NOMO-1 (cell line): Measurements from ENCODE around the gene ANKRD22.
"Not testable (repeated sequence)": the region's sequence is repeated elsewhere in the genome, so short reads cannot be mapped to it uniquely, and the experiment has no call there.

Experiments
- DNase-seq, 2 experiments: peaks; one replicate each; lab custom pipeline; 2025; ENCODE audit not compliant: unreplicated experiment in 2 of 2; lab: John Stamatoyannopoulos, UW

The ANKRD22 gene

DNA sequence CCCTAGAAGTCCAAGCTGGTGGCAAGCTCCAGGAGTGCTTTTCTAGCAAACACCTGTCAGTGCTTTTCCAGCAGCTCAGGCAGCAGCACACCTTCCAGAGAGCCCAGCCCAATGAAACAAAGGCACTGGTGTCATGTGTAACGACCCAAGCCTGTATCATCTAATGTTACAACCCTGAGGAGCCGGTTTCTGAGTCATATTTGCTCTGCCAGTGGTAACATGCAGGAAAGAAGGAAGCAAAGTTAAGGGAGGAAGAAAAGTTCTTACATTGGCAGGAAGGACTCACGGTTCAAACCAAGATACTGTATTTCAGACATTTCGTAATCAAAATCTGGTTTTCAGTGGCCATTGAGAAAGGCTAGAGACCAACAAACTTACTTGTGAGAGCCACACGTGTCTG is at the start of gene ANKRD22:
TSS of gene ANKRD22 (minus strand) at position 139 of the 400 bp plus-strand sequence. CDS start 237 bp downstream, outside the sequence.
- DNase-seq: peak; percentile 82 to 94

DNA sequence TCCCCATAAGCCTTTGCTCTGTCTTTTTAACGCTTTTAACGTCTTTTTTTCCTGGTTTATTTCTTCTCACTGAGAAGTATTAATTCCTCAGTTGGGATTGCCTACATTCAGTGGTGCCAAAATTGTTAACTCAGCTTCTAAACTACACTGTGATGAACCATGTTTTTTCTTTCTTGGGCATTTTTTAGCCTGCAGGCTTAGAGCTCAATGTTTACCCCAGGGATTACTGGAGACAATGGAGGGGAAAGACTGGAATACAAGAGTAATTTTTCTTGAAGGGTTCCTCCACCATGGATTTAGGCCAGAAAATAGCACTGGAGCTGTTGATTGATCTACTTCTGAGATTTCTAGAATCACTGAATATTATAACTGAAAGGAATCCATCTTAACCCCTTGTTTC is 48.2 kb upstream of the ANKRD22 start:
- no peak for DNase-seq

DNA sequence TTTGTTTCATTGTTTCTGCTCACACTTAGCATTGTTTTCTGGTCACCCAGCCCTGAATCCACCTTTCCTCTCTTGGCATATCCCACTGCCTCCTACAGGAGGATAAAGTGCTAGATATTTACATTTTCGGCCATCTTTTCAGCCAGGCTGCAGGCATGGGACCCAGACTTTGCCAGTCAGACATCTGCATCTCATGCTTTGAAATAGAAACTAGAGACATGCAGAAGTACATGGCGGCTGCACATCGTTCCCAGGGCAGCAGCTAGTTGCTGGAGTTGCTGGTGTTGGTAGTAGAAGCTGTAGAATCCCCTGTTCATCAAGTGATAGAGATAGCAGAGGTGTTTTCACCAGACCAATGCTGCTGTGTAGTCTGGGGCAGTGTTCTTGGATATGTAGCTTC is 47.1 kb upstream of the ANKRD22 start:
- DNase-seq: no peak

DNA sequence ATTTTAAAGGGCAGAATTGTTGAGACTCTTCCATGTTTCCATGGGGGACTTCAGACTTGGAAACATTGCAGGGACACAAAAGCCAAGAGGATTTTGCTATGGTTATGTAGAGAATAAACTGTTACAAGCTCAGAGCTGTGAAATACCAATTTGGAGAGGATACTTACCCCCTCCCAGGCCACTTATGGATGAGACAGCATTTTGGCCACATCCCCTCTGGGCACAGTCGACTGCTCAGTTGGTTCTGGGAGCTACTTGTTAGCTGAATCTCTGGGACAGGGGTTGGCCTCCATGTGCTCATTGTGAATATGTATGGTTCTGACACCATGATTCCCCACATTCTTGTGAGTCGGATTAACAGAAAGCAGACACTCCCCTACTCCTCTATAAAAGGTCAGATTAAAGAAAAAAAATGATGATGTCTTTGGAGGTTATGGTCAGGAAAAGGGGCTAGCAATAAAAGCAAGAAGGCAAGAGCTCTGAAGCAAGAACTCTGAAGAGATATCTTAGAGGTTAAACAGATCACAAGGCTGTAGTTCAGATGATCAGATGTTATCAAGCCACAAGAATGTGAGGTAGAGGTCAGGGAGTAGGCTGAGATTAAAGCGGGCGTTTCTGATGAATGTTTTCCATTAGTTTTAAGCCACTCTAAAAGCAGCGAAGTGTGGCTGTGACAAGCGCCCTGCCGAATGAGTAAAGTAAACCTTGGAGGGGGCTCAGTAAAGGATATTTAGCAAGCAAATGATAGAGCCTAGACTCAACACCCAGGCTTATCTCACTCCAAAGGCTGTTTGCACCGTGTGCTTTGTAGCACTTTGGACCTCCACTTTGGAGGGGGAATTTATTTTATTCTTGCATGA is 45.6 kb upstream of the ANKRD22 start:
- DNase-seq: no peak

DNA sequence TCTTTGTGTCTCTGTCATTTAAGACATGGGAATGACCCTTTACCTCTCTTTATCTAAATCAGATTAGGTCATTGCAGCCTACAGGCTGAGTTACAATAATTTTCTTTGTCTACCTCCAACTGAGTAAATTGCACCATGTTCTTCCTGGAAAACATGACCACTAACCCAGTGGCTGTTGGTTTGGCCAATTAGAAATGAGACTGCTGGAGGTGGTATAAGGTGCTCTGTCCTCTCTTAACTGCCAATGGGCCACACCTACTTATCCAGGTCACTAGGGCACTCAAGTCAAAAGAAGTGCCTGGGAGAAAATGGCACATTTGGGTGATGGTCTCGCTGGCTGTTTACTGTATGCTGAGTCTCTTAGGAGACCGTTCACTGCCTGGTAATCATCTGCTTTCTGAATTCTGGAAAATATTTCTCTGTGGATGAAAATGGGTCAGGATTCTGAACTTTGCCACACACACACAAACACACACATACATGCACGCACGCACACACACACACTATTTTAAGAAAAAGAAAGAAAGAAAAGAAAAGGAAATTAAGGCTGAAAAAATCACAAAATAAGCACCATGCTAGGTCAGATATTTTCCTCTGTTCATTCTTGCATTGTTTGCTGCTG is 44.8 kb upstream of the ANKRD22 start:
- DNase-seq: no peak

DNA sequence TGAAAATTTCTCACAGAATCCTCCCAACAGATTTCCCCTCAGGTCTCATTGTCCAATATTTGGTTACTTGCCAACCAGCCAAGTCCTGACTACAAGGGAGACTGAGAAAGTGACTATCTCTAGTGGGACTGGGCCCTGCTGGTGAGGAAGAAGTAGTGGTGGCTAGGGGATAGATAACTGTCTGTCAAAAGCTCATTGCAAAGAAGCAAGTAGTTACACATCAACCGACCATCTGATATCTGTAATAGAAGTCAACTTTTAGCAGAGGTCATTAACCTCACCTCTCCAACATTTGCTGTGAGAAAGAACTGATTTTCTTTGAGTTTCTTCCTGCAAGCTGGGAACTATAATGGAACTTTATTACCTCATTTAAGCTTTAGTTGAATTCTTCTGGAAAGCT is 43.6 kb upstream of the ANKRD22 start:
- DNase-seq: no peak

DNA sequence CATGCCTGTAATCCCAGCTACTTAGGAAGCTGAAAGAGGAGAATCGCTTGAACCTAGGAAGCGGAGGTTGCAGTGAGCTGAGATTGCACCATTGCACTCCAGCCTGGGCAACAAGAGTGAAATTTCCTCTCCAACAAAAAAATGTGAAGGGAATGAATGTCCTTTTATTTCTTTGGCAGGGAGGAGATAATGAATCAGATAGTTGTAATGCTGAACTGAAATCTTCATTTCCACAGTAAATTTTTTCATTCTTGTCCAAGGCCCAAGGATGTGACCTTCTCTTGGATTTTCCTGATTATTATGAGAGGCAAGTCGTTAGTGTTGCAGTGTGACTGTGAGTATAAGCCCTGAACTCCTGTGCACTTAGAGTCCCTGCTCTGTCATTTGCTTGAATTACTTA is 42.0 kb upstream of the ANKRD22 start:
- no peak for DNase-seq

DNA sequence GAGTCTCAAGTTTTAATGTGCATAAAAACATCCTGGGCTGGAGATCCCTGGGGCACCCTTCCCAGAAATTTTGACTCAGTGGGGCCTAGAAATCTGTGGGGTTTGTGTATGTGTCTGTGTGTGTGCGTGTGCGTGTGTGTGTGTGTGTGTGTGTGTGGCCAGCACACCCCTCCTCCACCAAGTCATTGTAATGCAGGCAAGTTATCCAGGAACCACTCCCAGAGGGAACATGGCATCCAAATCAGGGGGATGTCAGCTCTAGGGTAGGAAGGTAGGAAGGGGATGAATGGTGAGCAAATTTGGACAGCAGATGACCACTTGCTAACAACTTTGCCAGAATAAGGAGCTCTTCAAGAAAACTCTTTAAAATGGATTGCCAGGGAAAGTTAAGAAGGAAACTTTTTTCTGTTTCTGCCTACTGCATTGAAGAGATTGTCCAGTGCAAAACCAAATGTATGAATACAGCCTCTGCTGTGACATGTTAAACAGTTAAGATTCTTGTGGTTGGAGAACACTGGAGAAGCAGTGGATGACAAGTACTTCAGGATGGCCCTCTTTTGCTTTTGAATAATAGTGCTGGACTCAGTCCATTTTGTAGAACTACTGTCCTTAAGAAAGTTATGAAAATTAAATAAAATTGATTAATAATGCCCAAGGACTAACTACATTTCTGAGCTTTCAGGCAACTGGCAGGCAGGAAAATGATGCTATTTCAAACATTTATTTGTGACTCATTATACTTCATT is 40.8 kb upstream of the ANKRD22 start:
- no peak for DNase-seq

DNA sequence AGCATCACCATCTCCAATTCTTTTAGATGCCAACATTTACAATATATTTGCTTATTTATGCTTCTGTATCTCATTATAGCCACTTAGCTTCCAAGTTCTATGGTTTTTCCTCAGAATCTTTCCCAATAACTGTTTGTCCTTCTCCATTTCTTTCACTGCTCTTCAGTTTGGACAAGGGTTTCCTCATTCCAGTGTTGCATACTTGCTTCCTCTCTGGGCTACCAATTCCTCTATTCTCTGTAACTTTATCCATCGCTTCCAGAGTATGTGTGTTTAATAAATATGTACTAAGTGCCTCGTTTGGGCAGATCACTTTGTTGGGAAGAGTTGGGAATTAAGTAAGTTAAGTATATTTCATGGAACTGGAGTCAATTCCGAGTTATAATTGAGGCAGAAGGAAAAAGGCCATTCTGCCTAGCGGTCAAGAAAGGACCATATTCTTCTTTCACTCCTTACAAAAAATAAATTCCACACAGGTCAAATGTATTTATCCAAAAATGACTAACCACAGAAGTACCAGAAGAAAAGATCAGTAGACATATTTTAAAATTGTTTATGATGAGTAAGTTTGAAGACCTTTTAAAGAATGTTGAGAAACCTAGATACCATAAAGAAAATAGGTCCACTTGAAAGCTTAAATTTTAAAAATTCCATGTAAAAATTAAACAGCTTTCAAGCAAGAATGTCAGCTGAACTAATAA is 39.2 kb upstream of the ANKRD22 start:
- no peak for DNase-seq

DNA sequence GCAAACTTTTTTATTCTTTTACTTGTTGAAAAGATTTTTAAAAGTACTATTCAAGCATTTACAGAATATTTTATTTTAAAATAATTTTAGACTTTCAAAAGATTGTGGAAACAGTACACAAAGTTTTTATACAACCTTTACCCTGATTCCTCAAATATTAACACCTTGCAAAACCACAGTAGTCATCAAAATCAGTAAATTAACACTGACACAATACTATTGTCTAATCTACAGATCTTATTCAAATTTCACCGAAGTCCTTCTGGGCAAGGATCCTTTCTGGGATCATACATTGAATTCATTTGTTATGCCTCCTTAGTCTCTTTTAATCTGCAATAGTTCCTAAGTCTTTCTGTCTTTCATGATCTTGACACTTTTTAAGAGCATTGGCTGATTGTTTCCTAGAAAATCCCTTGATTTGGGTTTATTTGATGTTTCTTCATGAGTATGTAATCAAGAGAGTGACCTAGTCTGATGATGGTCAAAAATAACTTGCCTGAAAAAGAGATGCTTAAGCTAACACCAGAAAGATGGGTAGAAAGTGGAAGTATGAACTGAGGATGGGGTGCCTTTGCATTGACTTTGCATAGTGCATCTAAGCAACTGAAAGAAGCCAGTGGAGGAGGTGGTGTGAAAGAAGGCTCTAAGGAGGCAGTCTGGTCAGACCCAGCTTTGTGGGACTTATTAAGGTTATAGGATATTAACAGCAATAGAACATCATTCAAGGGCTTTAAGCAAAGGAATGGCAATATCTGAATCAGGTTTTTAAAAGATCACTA is 38.1 kb upstream of the ANKRD22 start:
- DNase-seq: no peak

DNA sequence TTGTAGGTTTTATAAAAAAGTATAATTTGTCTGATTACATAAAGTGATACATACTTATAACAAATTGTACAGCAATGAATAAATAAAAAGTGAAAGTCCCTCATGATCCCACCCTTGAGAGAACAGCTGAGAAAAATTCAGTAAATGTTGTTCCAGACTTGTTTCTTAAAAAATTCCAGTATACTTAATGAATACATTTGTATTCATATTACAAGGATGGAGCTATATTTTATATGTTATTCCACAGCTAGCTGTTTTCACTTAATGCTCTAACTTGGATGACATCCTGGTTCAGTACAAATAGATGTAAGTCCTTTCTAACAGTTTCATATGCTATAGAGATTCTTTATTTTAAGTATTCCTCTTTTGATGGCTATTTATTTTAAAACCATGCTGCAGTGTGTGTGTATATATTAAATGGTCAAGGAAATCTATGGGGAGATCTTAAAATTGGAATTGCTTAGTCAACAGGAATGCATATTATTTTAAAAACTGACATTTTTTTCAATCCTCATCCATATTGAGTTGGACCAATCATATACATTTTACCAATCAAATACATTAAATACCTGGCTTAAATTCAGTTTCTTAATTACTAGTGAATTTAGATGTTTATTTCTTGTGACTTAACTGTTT is 37.3 kb upstream of the ANKRD22 start:
- no peak for DNase-seq

DNA sequence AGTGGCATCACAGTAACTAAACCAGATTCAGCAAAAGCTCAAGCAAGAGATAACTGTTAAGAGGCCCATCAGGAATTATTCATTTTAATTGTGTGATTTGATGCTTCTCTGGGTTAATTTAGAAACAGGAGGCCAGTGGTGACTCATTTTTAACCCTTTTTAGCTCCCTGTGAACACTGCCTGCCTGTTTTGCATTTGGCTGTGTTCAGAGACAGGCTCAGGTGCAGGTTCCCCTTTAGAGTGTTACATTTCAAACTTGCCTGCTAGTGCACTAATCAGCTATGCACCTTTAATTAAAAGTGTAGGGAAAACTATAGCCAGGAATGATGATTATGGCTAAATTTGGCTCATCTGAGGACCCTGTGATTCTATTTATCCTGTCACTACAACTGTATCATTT is 34.9 kb upstream of the ANKRD22 start:
- DNase-seq: no peak

DNA sequence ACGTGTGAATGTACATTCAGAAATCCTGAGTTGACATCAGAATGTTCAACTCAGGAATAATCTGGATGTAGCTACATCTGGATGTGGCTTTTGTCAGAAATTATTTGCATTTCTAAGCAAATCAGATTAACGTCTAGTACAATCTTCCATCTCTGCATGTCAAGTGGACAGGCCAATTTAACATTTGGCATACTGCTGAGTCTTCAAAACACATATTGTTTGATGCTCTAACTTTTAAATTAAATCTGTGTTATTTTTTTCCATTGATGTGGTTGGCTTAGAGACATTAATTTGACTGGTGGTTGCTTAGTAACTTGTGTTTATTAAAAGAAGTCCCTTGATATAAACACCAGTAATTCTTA is 31.8 kb upstream of the ANKRD22 start:
- no peak for DNase-seq

DNA sequence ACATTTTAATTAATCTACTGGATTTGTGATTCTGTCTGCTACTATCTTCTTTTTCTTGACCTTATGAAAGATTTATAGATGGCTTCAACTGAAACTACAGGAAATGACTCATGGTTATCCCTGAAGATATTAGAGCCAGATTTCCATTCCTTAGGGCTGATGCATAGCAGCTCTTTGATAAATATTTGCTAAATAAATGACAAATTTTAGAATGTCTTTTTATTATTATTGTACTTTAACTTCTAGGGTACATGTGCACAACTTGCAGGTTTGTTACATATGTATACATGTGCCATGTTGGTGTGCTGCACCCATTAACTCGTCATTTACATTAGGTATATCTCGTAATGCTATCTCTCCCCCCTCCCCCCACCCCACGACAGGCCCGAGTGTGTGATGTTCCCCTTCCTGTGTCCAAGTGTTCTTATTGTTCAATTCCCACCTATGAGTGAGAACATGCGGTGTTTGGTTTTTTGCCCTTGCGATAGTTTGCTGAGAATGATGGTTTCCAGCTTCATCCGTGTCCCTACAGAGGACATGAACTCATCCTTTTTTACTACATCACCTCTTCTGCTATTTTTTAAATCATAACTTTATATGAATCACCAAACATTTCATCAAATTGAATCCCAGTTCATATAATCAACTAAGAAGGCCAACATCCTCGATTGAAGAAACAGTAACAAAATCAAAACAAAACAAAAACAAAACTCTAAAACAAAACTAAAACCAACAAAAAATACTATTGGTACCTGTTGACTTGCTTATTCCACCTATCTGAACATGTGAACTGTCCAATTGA is 31.2 kb upstream of the ANKRD22 start:
- not testable (repeated sequence) for DNase-seq

DNA sequence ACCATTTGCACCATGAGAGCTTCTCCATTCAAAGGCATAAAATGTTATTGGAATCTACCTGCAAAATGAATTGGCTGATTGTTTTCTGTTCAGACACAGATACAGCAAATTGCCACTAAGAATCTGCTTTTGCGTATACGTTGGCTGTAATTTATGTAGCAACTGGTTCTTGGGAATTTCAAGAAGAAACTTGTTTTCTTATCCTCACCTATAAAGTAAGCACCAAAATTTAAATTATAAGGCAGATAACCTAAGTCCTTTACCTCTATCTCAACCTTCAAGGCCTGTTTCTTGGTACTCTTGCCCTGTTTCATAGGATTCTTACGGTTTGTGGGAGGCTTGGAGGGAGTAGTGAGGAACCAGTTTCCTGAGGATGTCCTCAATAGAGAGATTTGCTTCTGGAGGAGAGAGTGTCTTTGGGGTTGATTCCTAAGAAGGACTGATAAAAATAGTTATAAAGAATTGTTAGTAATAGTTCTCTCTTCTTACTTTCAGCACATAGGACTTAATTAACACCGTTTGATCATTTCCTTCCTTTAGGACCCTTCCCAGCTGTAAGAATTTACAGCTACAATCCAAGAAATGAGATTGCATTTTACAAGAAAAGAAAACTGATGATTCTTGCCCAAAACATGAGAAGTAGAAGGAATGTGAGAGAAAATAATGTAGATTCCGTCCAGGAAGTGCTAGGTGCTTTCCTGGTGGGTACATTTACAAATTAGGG is 30.4 kb upstream of the ANKRD22 start:
- DNase-seq: no peak

DNA sequence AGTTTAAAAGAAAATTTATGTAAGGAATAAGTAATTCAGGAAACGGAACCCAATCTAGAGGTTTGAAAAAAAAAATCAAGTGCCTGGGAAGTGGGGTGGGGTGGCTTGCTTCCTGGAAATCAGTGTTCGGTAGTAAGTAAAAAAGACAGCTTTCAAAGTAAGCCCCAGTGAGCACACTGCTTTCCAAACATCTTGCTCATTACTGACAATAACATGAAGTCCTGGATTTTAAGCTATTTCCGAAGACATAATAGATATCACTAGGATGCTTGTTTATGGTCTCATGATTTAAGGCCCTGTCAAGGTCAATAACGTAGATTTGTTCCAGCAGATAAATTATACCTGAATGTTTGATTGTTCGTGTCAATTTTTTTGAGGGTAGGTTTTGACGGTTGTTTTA is 29.7 kb upstream of the ANKRD22 start:
- no peak for DNase-seq

DNA sequence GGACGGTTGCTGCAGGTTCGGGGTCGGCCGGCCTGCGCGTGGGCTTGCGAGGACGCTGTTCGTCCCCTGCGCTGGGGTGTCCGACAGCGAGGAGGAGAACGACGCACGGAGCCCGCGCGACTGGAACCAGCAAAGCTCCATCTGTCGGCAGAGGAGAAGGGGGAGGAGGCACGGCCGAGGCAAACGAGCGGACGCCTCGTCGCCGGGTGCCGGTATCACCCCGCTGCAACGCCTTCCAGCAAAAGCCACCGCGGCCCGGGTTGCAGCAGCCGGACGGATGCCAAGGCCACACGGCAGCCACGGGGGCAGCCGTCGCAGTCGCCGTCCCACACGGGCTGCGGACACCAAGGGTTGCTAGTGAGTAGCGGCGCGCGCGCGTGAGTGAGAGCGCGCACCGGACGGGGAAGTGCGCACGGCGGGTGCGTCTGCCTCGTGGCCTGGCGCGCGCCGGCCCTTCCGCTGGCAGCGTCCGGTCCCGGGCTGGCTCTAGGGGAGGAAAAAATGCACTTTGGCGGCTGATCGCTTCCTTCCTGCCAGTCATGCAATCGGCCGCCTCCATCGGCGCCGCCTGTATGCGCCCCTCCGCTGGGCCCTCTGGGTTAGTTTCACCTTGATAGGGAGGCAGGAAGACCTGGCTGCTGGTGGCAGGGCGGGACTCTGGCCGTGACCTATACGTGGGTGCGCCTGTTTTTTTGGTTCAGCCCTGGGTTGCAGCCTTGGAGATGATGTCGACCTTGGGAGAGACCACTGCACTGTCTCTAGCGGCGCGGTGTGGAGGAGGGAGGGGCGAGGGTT is 28.8 kb upstream of the ANKRD22 start:
- DNase-seq: peak; percentile 82 to 84
